KG1 (cell line): ENCODE data around the gene UBXN7.
"Not testable (repeated sequence)": the region's sequence is repeated elsewhere in the genome, so short reads cannot be mapped to it uniquely, and the experiment has no call there.

Source experiments
- DNase-seq: peaks from one replicate; lab custom pipeline; 2025; lab: John Stamatoyannopoulos, UW

Gene UBXN7

GRCh38 chr3:196414469-196414868 lies 17.8 kb downstream of the UBXN7 start:
- no peak for DNase-seq

- no peak for DNase-seq
These were observed 19.5 kb downstream of the UBXN7 start for GRCh38 chr3:196412704-196413103.

- DNase-seq = no peak
These were observed 22.8 kb downstream of the UBXN7 start for GRCh38 chr3:196409409-196409808.

- DNase-seq = no peak
These were observed 23.5 kb downstream of the UBXN7 start for GRCh38 chr3:196408565-196409300.

- DNase-seq = no peak
These were observed 25.3 kb downstream of the UBXN7 start for GRCh38 chr3:196406811-196407470.

- no peak for DNase-seq
These were observed 31.9 kb downstream of the UBXN7 start for GRCh38 chr3:196400331-196400730.

- no peak for DNase-seq
These were observed 32.7 kb downstream of the UBXN7 start for GRCh38 chr3:196399485-196399945.

GRCh38 chr3:196398782-196399181 lies 33.4 kb downstream of the UBXN7 start:
- DNase-seq = no peak

GRCh38 chr3:196397941-196398340 lies 34.3 kb downstream of the UBXN7 start:
- DNase-seq = no peak

- no peak for DNase-seq
These were observed 42.1 kb downstream of the UBXN7 start for GRCh38 chr3:196390116-196390515.

- DNase-seq = no peak
These were observed 43.3 kb downstream of the UBXN7 start for GRCh38 chr3:196388956-196389355.

GRCh38 chr3:196387941-196388340 lies 44.3 kb downstream of the UBXN7 start:
- not testable (repeated sequence) for DNase-seq

GRCh38 chr3:196386797-196387196 lies 45.4 kb downstream of the UBXN7 start:
- DNase-seq = not testable (repeated sequence)

GRCh38 chr3:196386034-196386433 lies 46.2 kb downstream of the UBXN7 start:
- not testable (repeated sequence) for DNase-seq

GRCh38 chr3:196385446-196385845 lies 46.8 kb downstream of the UBXN7 start:
- DNase-seq = not testable (repeated sequence)

- DNase-seq = no peak
These were observed 53.9 kb downstream of the UBXN7 start for GRCh38 chr3:196378146-196378841.

- DNase-seq = no peak
These were observed 54.9 kb downstream of the UBXN7 start for GRCh38 chr3:196377321-196377720.

GRCh38 chr3:196365736-196366135 lies 66.5 kb downstream of the UBXN7 start:
- DNase-seq = no peak

GRCh38 chr3:196360586-196360985 lies 71.6 kb downstream of the UBXN7 start:
- no peak for DNase-seq

GRCh38 chr3:196358540-196358939 lies 73.7 kb downstream of the UBXN7 start:
- DNase-seq = not testable (repeated sequence)

GRCh38 chr3:196357905-196358304 lies 74.3 kb downstream of the UBXN7 start:
- DNase-seq = no peak

- no peak for DNase-seq
These were observed 75.7 kb downstream of the UBXN7 start for GRCh38 chr3:196356556-196356955.

- no peak for DNase-seq
These were observed 76.6 kb downstream of the UBXN7 start for GRCh38 chr3:196355668-196356067.
